ENCODE data around the gene PTPRA. TPM values are rescaled to one million over a fixed set of nuclear protein-coding genes. Genes with fewer than 3 reads are reported as not detected.

Gene PTPRA
- total RNA-seq, 2 donors from 2014 or later = 52.4 to 58.7 TPM

GRCh38 chr20:2888224-2888955 is 15.1 kb downstream of the PTPRA start:
- Mint-ChIP-seq H3K4me3 (no peak overlapping the region), H3K36me3 (ENCODE audit: low read depth) (peaks cover 13% of the 10 kb centered on the region), H3K27me3 (ENCODE audit: insufficient read depth) (no peaks in the 10 kb centered on the region), H3K27ac (no peak overlapping the region), H3K9me3 (no peaks in the 10 kb centered on the region), H3K4me1 (peaks cover 1% of the 10 kb centered on the region)
- H3K27me3 ChIP-seq (ENCODE audit: control insufficient read depth, insufficient read depth, low read length, poor library complexity, severe bottlenecking) = no peaks in the 10 kb centered on the region
- H3K4me1 ChIP-seq (ENCODE audit: control insufficient read depth, insufficient read depth, low read length) = no peaks in the 10 kb centered on the region
- no peaks in the 10 kb centered on the region for H3K36me3 ChIP-seq (ENCODE audit: control insufficient read depth, insufficient read depth, low read length)
- WGBS, 2 experiments (ENCODE audit: insufficient coverage in 1 of 2, insufficient read length in 1 of 2) = 97 to 100% methylated on average over 1 to 3 of the region's 4 CpGs
- no peak overlapping the region for H3K4me3 ChIP-seq (ENCODE audit: low read length)
- H3K9ac ChIP-seq (ENCODE audit: extremely low read depth, low read length, poor library complexity, severe bottlenecking) = no peak overlapping the region
- H3K9me3 ChIP-seq (ENCODE audit: control insufficient read depth, low read length) = no peaks in the 10 kb centered on the region
- no peak for TF ChIP-seq CTCF (conservative IDR thresholded peaks at IDR 0.05)
- H3K27ac ChIP-seq (ENCODE audit: low read depth, low read length) = no peak overlapping the region
- no peak for DNase-seq

GRCh38 chr20:2889209-2889608 is 15.9 kb downstream of the PTPRA start:
- DNase-seq = no peak
- H3K27me3 ChIP-seq (ENCODE audit: control insufficient read depth, insufficient read depth, low read length, poor library complexity, severe bottlenecking) = no peaks in the 10 kb centered on the region
- TF ChIP-seq CTCF (conservative IDR thresholded peaks at IDR 0.05) = no peak
- H3K4me1 ChIP-seq (ENCODE audit: control insufficient read depth, insufficient read depth, low read length) = no peaks in the 10 kb centered on the region
- H3K27ac ChIP-seq (ENCODE audit: low read depth, low read length) = no peak overlapping the region
- H3K4me3 ChIP-seq (ENCODE audit: low read length) = no peak overlapping the region
- 96 to 100% methylated on average over 1 of the region's 1 CpG for WGBS, 2 experiments (ENCODE audit: insufficient coverage in 1 of 2, insufficient read length in 1 of 2)
- no peak overlapping the region for H3K27ac Mint-ChIP-seq
- H3K36me3 Mint-ChIP-seq (ENCODE audit: low read depth) = peaks cover 12% of the 10 kb centered on the region
- H3K27me3 Mint-ChIP-seq (ENCODE audit: insufficient read depth) = no peaks in the 10 kb centered on the region
- H3K9me3 Mint-ChIP-seq = no peaks in the 10 kb centered on the region
- peaks cover 1% of the 10 kb centered on the region for H3K4me1 Mint-ChIP-seq
- H3K36me3 ChIP-seq (ENCODE audit: control insufficient read depth, insufficient read depth, low read length) = no peaks in the 10 kb centered on the region
- H3K9ac ChIP-seq (ENCODE audit: extremely low read depth, low read length, poor library complexity, severe bottlenecking) = no peak overlapping the region
- H3K4me3 Mint-ChIP-seq = no peak overlapping the region
- no peaks in the 10 kb centered on the region for H3K9me3 ChIP-seq (ENCODE audit: control insufficient read depth, low read length)

GRCh38 chr20:2889797-2890196 is 16.5 kb downstream of the PTPRA start:
- Histone ChIP-seq H3K27me3 (ENCODE audit: control insufficient read depth, insufficient read depth, low read length, poor library complexity, severe bottlenecking) (no peaks in the 10 kb centered on the region), H3K36me3 (ENCODE audit: control insufficient read depth, insufficient read depth, low read length) (no peaks in the 10 kb centered on the region), H3K27ac (ENCODE audit: low read depth, low read length) (no peak overlapping the region), H3K9me3 (ENCODE audit: control insufficient read depth, low read length) (no peaks in the 10 kb centered on the region), H3K9ac (ENCODE audit: extremely low read depth, low read length, poor library complexity, severe bottlenecking) (no peak overlapping the region), H3K4me3 (ENCODE audit: low read length) (no peak overlapping the region), H3K4me1 (ENCODE audit: control insufficient read depth, insufficient read depth, low read length) (no peaks in the 10 kb centered on the region)
- Mint-ChIP-seq H3K27ac (no peak overlapping the region), H3K4me1 (peaks cover 1% of the 10 kb centered on the region), H3K9me3 (no peaks in the 10 kb centered on the region), H3K36me3 (ENCODE audit: low read depth) (peaks cover 15% of the 10 kb centered on the region), H3K27me3 (ENCODE audit: insufficient read depth) (no peaks in the 10 kb centered on the region), H3K4me3 (no peak overlapping the region)
- DNase-seq = no peak
- TF ChIP-seq CTCF (conservative IDR thresholded peaks at IDR 0.05) = no peak
- WGBS, 2 experiments (ENCODE audit: insufficient coverage in 1 of 2, insufficient read length in 1 of 2) = 90 to 94% methylated on average over 3 of the region's 3 CpGs

All from endodermal cell (in vitro differentiated cells).